ENCODE measurements around the gene IPO4. TPM values are rescaled to one million over a fixed set of nuclear protein-coding genes. Genes with fewer than 3 reads are reported as not detected.
A peak's percentile ranks its signal among the peaks of the same experiment; 100 is the strongest.

Gene IPO4
- total and polyA plus RNA-seq, 12 donors: 19.1 to 84.9 (median 42.8) TPM

DNA sequence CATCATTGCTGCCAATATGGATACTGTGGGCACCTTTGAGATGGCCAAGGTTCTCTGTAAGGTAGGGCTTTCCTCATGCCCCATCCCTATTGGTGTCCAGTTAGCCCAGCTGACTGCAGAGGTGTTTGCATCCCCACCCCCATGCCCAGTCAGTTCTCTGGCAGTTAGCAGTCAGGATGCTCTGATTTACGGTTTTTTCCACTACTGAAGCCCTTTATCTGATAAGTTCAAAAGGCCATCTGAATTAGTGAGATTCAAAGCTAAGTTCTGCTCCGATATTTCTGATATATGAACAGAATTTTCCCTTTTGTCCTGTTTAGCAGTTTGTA lies 44.9 kb upstream of the IPO4 start:
- peak overlapping the region; percentile 45 to 99 (median 82) for H3K27ac ChIP-seq
- peak in 6 of 7 donors; percentile 49 to 89 (median 64) for DNase-seq
- intact Hi-C loops (cut with DNase I): no loop called here
- H3K4me1 ChIP-seq (replicated peaks in 1 of 2): peaks cover 29 to 47% of the 10 kb centered on the region in 2 donors
- TF ChIP-seq, protein P1, sequence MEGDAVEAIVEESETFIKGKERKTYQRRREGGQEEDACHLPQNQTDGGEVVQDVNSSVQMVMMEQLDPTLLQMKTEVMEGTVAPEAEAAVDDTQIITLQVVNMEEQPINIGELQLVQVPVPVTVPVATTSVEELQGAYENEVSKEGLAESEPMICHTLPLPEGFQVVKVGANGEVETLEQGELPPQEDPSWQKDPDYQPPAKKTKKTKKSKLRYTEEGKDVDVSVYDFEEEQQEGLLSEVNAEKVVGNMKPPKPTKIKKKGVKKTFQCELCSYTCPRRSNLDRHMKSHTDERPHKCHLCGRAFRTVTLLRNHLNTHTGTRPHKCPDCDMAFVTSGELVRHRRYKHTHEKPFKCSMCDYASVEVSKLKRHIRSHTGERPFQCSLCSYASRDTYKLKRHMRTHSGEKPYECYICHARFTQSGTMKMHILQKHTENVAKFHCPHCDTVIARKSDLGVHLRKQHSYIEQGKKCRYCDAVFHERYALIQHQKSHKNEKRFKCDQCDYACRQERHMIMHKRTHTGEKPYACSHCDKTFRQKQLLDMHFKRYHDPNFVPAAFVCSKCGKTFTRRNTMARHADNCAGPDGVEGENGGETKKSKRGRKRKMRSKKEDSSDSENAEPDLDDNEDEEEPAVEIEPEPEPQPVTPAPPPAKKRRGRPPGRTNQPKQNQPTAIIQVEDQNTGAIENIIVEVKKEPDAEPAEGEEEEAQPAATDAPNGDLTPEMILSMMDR (IDR thresholded peaks at IDR 0.05): no peak
- no peak for TF ChIP-seq POLR2A (IDR thresholded peaks at IDR 0.05)
- H3K4me3 ChIP-seq: peak overlapping the region in 1 of 4 donors; percentile 81
- peaks cover 0 to 39% of the 10 kb centered on the region in 2 donors for H3K36me3 ChIP-seq (replicated peaks in 1 of 2)
- 34 to 50% (median 43%) methylated on average over 2 of the region's 2 CpGs for WGBS, 4 donors
- no peaks in the 10 kb centered on the region for H3K9me3 ChIP-seq (replicated peaks in 1 of 3)
- H3K27me3 ChIP-seq: no peaks in the 10 kb centered on the region

DNA sequence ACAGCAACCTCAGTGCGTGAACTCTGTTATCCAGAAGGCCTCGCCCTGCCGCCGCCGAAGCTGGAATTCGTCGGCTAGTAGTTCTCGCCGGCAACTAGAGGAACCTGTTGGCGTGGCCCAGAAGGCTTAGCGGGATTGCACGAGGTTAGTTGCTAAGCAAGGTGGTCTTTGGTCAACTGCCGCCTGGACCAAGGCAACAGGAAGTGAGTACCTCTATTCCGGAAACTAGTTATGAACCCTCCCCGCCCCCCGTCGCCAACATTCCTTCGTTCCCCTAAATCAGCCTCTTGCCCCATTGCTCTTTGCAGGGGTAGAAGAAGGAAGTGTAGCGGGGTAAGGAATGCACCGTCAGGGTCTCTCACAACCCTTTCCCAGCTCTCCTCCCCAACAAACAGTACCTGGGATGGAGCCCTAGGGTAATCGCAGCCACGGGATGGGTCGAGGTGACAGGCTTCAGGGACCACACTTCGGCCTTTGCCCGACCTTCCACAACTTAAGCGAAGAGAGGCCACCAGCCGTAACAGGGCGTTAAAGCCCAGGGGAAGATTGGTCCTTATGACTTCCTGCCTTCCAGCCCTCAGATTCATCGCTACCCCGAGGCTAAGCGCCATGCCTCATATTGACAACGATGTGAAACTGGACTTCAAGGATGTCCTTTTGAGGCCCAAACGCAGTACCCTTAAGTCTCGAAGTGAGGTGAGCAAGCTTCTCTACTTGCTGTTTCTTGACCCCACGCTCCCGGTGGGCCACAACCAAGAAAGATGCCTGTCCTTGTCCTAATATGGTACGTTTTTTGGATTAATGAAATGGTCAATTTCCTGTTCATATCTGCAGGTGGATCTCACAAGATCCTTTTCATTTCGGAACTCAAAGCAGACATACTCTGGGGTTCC lies 44.3 kb upstream of the IPO4 start, which contains the start of gene GMPR2:
Gene GMPR2 (plus strand): TSS at position 285 of the 893 bp plus-strand sequence. CDS start 325 bp downstream, at position 610.
- Histone ChIP-seq H3K27ac (peak within 1 kb of the TSS; percentile 45 to 99 (median 82)), H3K9me3 (replicated peaks in 1 of 3) (no peaks in the 10 kb centered on the region), H3K27me3 (no peaks in the 10 kb centered on the region), H3K4me1 (replicated peaks in 1 of 2) (peaks cover 29 to 47% of the 10 kb centered on the region in 2 donors), H3K4me3 (peak within 1 kb of the TSS; percentile 23 to 86 (median 78)), H3K36me3 (replicated peaks in 1 of 2) (peaks cover 0 to 39% of the 10 kb centered on the region in 2 donors)
- WGBS, 4 donors: 3 to 4% (median 4%) methylated on average over 23 to 38 of the region's 38 CpGs
- intact Hi-C loops (cut with DNase I): no loop called here
- TF ChIP-seq POLR2A (IDR thresholded peaks at IDR 0.05): peak; percentile 11 to 71
- TF ChIP-seq, protein P1 (IDR thresholded peaks at IDR 0.05): no peak
- peak in 4 of 7 donors; percentile 20 to 86 (median 80) for DNase-seq

DNA sequence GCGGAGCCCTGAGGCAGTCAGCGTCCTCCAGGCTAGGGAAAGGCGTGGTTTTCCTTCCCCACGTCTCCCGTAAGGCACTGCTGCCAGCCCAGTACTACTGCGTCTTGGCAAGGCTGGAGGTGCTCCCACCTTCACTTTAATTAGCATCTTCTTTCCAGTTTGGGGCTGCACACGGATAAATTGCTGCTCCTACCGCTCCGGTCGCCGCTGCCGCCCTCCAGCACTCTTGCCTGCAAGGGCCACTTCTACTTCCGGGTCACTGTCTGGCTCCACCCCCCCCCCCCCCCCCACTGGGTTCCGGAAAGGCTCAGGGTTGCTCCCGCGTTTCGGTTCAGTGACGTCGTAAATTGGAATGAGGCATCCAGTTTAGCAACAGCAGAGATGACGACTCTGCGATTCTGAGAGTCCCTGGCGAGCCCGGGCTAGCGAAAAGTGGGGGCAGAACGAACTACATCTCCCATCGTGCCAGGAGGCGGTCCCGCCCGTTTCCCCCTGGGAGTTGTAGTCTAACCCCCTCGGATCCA lies 43.6 kb upstream of the IPO4 start, which contains the start of gene NEDD8:
Gene NEDD8 (minus strand): TSS at position 247 of the 524 bp plus-strand sequence. CDS start 100 bp downstream, at position 147.
- intact Hi-C loops (cut with DNase I): no loop called here

More for the DNA sequence above, 43.6 kb upstream of the IPO4 start, which contains the start of gene NEDD8:
- Histone ChIP-seq H3K9me3 (replicated peaks in 1 of 3) (no peaks in the 10 kb centered on the region), H3K4me1 (replicated peaks in 1 of 2) (peaks cover 29 to 47% of the 10 kb centered on the region in 2 donors), H3K36me3 (replicated peaks in 1 of 2) (peaks cover 0 to 38% of the 10 kb centered on the region in 2 donors), H3K27me3 (no peaks in the 10 kb centered on the region), H3K4me3 (peak within 1 kb of the TSS; percentile 23 to 86 (median 78)), H3K27ac (peak within 1 kb of the TSS; percentile 45 to 99 (median 82))
- peak; percentile 86 to 97 (median 94) for DNase-seq
- 0% methylated on average over 14 to 30 of the region's 30 CpGs for WGBS, 4 donors
- TF ChIP-seq POLR2A (IDR thresholded peaks at IDR 0.05): peak in 1 of 2 donors; percentile 13
- TF ChIP-seq, protein P1 (IDR thresholded peaks at IDR 0.05): no peak
